K562 (cell line): Measurements from ENCODE around the gene PROK2. TPM values are rescaled to one million over a fixed set of nuclear protein-coding genes. Genes with fewer than 3 reads are reported as not detected.

Experiments
- ATAC-seq: fragments of 200-7000 bp; cut with Tn5 transposase; 3 replicates; pipeline ENCODE4 v1.9.1; 2020; ENCODE audit warnings: moderate library complexity
- BruUV-seq: library from RNA; stranded (reverse); fragments of 400-500 nt; replicated peaks from 2 replicates; lab custom pipeline; 2021; lab: Mats Ljungman, UMichigan
- CTCF ChIA-PET: fragments of 300-600 bp; formaldehyde crosslinking; extraction: SDS; loops from one replicate; lab custom pipeline; 2021; ENCODE audit warnings: low intra/inter-chr PET ratio; lab: Yijun Ruan, JAX
- POLR2A ChIA-PET: fragments of 300-600, 350-650 bp; sonication (Branson Sonifier 250); formaldehyde crosslinking; extraction: SDS; loops from one replicate; lab custom pipeline; 2021; ENCODE audit warnings: antibody characterized with exemption, inconsistent platforms; lab: Yijun Ruan, JAX
- DNase-seq, 4 experiments: peaks; one replicate each; pipeline versions ENCODE4 v3.0.0 to v3.0.0-alpha.2; 2011 to 2018; ENCODE audit warnings: low spot score in 3 of 4, mixed read lengths in 3 of 4; ENCODE audit errors: extremely low read depth in 1 of 4
- FAIRE-seq: peaks from 2 replicates; lab custom pipeline; 2011; peaks lifted over from hg19 to GRCh38; lab: Jason Lieb, UNC
- H2AFZ ChIP-seq: 2 replicates; pipeline ENCODE4 v1.6.0; 2011; ENCODE audit warnings: low read depth, low read length, control low read depth, inconsistent platforms
- H3K27ac ChIP-seq: fragments of 200-600 bp; 3 replicates; pipeline ENCODE4 v1.8.0; 2011; ENCODE audit warnings: low read depth, mild to moderate bottlenecking, control low read depth, inconsistent platforms, low read length, moderate library complexity, mixed read lengths; ENCODE audit errors: extremely low read depth
- H3K27me3 ChIP-seq, 2 experiments: fragments of 300-600 bp in 1 of 2; 2 replicates in 1 of 2; 3 replicates in 1 of 2; pipeline versions ENCODE4 v1.6.0 to v1.8.0; 2011; ENCODE audit warnings: inconsistent platforms in 2 of 2, low read length in 2 of 2, mild to moderate bottlenecking in 1 of 2, mixed read lengths in 1 of 2, moderate library complexity in 1 of 2; ENCODE audit not compliant: control insufficient read depth in 2 of 2, insufficient read depth in 2 of 2
- H3K36me3 ChIP-seq: fragments of 300-600 bp; 3 replicates; pipeline ENCODE4 v1.8.0; 2011; ENCODE audit warnings: mild to moderate bottlenecking, low read length, inconsistent platforms; ENCODE audit not compliant: control insufficient read depth, insufficient read depth
- H3K4me1 ChIP-seq, 2 experiments: fragments of 200-600 bp in 1 of 2; replicated peaks in 1 of 2; 2 replicates in 1 of 2; 3 replicates in 1 of 2; pipeline versions ENCODE4 v1.5.1 to v1.8.0; 2011; ENCODE audit warnings: inconsistent platforms in 2 of 2, low read length in 2 of 2, mild to moderate bottlenecking in 1 of 2, mixed read lengths in 1 of 2, moderate library complexity in 1 of 2; ENCODE audit not compliant: control insufficient read depth in 2 of 2, insufficient read depth in 2 of 2
- H3K4me2 ChIP-seq: 2 replicates; pipeline ENCODE4 v1.6.1; 2011; ENCODE audit warnings: low read length, control low read depth, inconsistent platforms, mixed read lengths; ENCODE audit not compliant: insufficient read depth
- H3K4me3 ChIP-seq: fragments of 200-600 bp; sonication (generic), shearing (Covaris generic); 2 replicates; pipeline ENCODE4 v1.5.1; 2016; ENCODE audit warnings: control low read depth, inconsistent platforms
- H3K79me2 ChIP-seq: fragments of 200-600 bp; 3 replicates; pipeline ENCODE4 v1.8.0; 2011; ENCODE audit warnings: low read length, inconsistent platforms; ENCODE audit not compliant: control insufficient read depth, insufficient read depth
- H3K9ac ChIP-seq, 2 experiments: 2 replicates each; pipeline versions ENCODE4 v1.6.0 to v1.6.1; 2011; ENCODE audit warnings: low read depth in 2 of 2, low read length in 2 of 2, control low read depth in 1 of 2, inconsistent platforms in 1 of 2, mild to moderate bottlenecking in 1 of 2, mixed read lengths in 1 of 2; ENCODE audit not compliant: insufficient read depth in 1 of 2
- H3K9me1 ChIP-seq: one replicate; pipeline ENCODE4 v1.6.0; 2011; ENCODE audit warnings: inconsistent platforms, mild to moderate bottlenecking, low read length, moderate library complexity; ENCODE audit not compliant: control insufficient read depth, insufficient read depth
- H3K9me3 ChIP-seq: replicated peaks from 2 replicates; pipeline ENCODE4 v1.5.1; 2011; ENCODE audit warnings: low read depth, low read length, inconsistent platforms; ENCODE audit not compliant: control insufficient read depth, insufficient read depth
- H4K20me1 ChIP-seq: replicated peaks from 2 replicates; pipeline ENCODE4 v1.6.1; 2011; ENCODE audit warnings: low read length, inconsistent platforms, mixed read lengths; ENCODE audit not compliant: control insufficient read depth, insufficient read depth
- CBX2 ChIP-seq: fragments of 200-600 bp; sonication (generic); IDR thresholded peaks from one replicate; pipeline ENCODE4 v1.6.1; 2012; ENCODE audit warnings: mild to moderate bottlenecking, low read length, inconsistent platforms; ENCODE audit not compliant: insufficient read depth, poor library complexity, severe bottlenecking
- CTCFL ChIP-seq: IDR thresholded peaks from 2 replicates; pipeline ENCODE4 v1.6.1; 2011; ENCODE audit warnings: borderline replicate concordance, low read depth, mild to moderate bottlenecking, moderate library complexity, low read length; ENCODE audit not compliant: insufficient read depth, poor library complexity, severe bottlenecking
- POLR2AphosphoS2 ChIP-seq: IDR thresholded peaks from 2 replicates; pipeline ENCODE4 v1.6.1; 2012; ENCODE audit warnings: low read length, improper control_type of control experiment
- WGBS: fragments of 100-300 bp; shearing (Covaris generic); methylation state at CpG from one replicate; pipeline ENCODE4 v1.1.6; 2016; ENCODE audit warnings: low coverage, mixed read lengths; ENCODE audit not compliant: insufficient coverage; ENCODE audit errors: missing lambda C conversion rate; 5-methylcytosine and 5-hydroxymethylcytosine counted together
- in situ Hi-C: fragments of 300-500 bp; cut with MboI; formaldehyde crosslinking; loops from 4 replicates; pipeline ENCODE4 v1.15.0; 2018; ENCODE audit warnings: inconsistent platforms, mixed read lengths
- intact Hi-C: fragments of 100-400 bp; cut with micrococcal nuclease; formaldehyde crosslinking; loops from 2 replicates; pipeline ENCODE4 v1.14.2; 2022
- polyA plus RNA-seq, 8 experiments: library from polyadenylated mRNA; depleted of rRNA in 4 of 8; stranded (reverse) in 5 of 8; unstranded in 3 of 8; fragments of >200 nt; fragmentation: Nextera tagmentation in 2 of 8; fragmentation: Illumina TruSeq in 1 of 8; extraction: Ambion mirVana in 2 of 8; extraction: Trizol in 1 of 8; gene quantifications; 2 replicates each; pipeline versions ENCODE4 v1.2.1 to v1.2.3, GENCODE V29; 2011 to 2014; ENCODE audit warnings: inconsistent platforms in 1 of 8, missing spikeins in 1 of 8
- total RNA-seq, 7 experiments: library from RNA; depleted of rRNA in 6 of 7; stranded (reverse); fragments of >200 nt in 6 of 7; fragmentation: Illumina TruSeq in 2 of 7; extraction: Trizol in 2 of 7; gene quantifications; 2 replicates each; pipeline versions ENCODE4 v1.2.1 to v1.2.3, GENCODE V29; 2011 to 2021; ENCODE audit warnings: low replicate concordance in 1 of 7

PROK2 gene
- total and polyA plus RNA-seq, 9 of the 15 experiments (the other 6 are each of a cell fraction or from before 2014, with no cell fraction given): 0.07 to 0.13 TPM; not detected in 7

DNA sequence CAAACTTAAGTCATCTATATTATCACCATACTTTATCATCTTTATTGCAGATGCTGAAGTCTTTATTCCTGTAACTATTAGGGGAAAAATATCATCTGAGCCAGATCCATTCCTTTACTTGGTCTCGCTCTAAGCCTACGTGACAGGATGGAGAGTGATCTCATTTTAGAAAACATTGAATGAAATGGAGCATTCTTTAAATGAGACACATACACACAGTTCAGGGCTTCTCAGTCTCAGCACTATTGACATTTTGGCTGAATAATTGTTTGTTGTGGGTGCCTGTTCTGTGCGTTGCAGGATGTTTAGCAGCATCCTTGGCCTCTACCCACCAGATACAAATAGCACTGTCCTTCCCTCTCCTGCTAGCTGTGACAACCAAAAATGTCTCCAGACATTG lies 36.2 kb upstream of the PROK2 start:
- no peak for ATAC-seq
- FAIRE-seq: no peak
- H2AFZ ChIP-seq: no peak overlapping the region
- intact Hi-C loops (no loop called here), in situ Hi-C loops (no loop called here)
- no TSS peak for BruUV-seq
- H4K20me1 ChIP-seq: no peaks in the 10 kb centered on the region
- no peak overlapping the region for H3K9ac ChIP-seq
- H3K36me3 ChIP-seq: no peaks in the 10 kb centered on the region
- DNase-seq: no peak
- POLR2A ChIA-PET: interaction anchor here (1.2 kb wide), 1 partner anchor 20 kb away, joined by 4 read pairs; no protein-coding TSS in a partner anchor
- H3K79me2 ChIP-seq: no peaks in the 10 kb centered on the region
- H3K27me3 ChIP-seq: peaks cover 0 to 5% of the 10 kb centered on the region in 2 experiments; a peak in 3 of 5 replicates
- WGBS: 0% methylated on average over 3 of the region's 3 CpGs
- CTCF ChIA-PET: no interaction called here
- TF ChIP-seq POLR2AphosphoS2 (no peak), CTCFL (no peak), CBX2 (no peak)
- no peak overlapping the region for H3K27ac ChIP-seq
- H3K9me3 ChIP-seq: no peaks in the 10 kb centered on the region
- H3K9me1 ChIP-seq: no peaks in the 10 kb centered on the region
- peaks cover 0 to 8% of the 10 kb centered on the region in 2 experiments; a peak in 3 of 5 replicates for H3K4me1 ChIP-seq
- no peak overlapping the region for H3K4me3 ChIP-seq
- no peak overlapping the region for H3K4me2 ChIP-seq
